Immature natural killer cell (primary cell): ENCODE measurements around the gene GORASP1. TPM values are rescaled to one million over a fixed set of nuclear protein-coding genes. Genes with fewer than 3 reads are reported as not detected.

Source experiments
- DNase-seq, 3 donors: peaks; one replicate each; pipeline ENCODE4 v3.0.0; 2022; ENCODE audit warnings: mixed read lengths in 1 of 3
- H3K27ac Mint-ChIP-seq, 6 donors: one replicate each; pipeline ENCODE4 v1.8.0; 2020; ENCODE audit warnings: mixed read lengths in 6 of 6, mild to moderate bottlenecking in 5 of 6, inconsistent platforms in 4 of 6, moderate library complexity in 3 of 6
- H3K27me3 Mint-ChIP-seq, 3 donors: one replicate each; pipeline ENCODE4 v1.8.0; 2020 to 2021; ENCODE audit warnings: low read depth in 3 of 3, mild to moderate bottlenecking in 3 of 3, mixed read lengths in 3 of 3, moderate library complexity in 3 of 3, inconsistent platforms in 1 of 3
- H3K36me3 Mint-ChIP-seq, 3 donors: one replicate each; pipeline ENCODE4 v1.8.0; 2020; ENCODE audit warnings: mixed read lengths in 3 of 3, inconsistent platforms in 2 of 3, mild to moderate bottlenecking in 2 of 3
- H3K4me1 Mint-ChIP-seq, 2 donors: one replicate each; pipeline ENCODE4 v1.8.0; 2020; ENCODE audit warnings: inconsistent platforms in 2 of 2, mild to moderate bottlenecking in 2 of 2, mixed read lengths in 2 of 2, moderate library complexity in 1 of 2
- H3K4me3 Mint-ChIP-seq, 5 donors: one replicate each; pipeline ENCODE4 v1.8.0; 2020; ENCODE audit warnings: mild to moderate bottlenecking in 5 of 5, mixed read lengths in 5 of 5, inconsistent platforms in 3 of 5, moderate library complexity in 3 of 5
- H3K9me3 Mint-ChIP-seq, 6 donors: one replicate each; pipeline ENCODE4 v1.8.0; 2020; ENCODE audit warnings: mild to moderate bottlenecking in 6 of 6, mixed read lengths in 6 of 6, inconsistent platforms in 4 of 6, moderate library complexity in 3 of 6
- polyA plus RNA-seq, 3 donors: library from polyadenylated mRNA; unstranded; fragments of 300-500 nt; fragmentation: Illumina TruSeq; gene quantifications; one replicate each; pipeline ENCODE4 v1.2.3, GENCODE V29; 2021

Gene GORASP1
- polyA plus RNA-seq, 3 donors from 2014 or later: 5.3 to 7.8 (median 5.4) TPM

- Mint-ChIP-seq H3K9me3 (no peaks in the 10 kb centered on the region), H3K36me3 (peaks cover 6 to 16% (median 13%) of the 10 kb centered on the region in 3 donors)
Observed at GRCh38 chr3:39099738-39100499, 7.5 kb downstream of the GORASP1 start.

GRCh38 chr3:39099242-39099641 lies 8.2 kb downstream of the GORASP1 start:
- peaks cover 13 to 23% (median 18%) of the 10 kb centered on the region in 3 donors for H3K36me3 Mint-ChIP-seq
- H3K27me3 Mint-ChIP-seq: peaks cover 0 to 3% (median 0%) of the 10 kb centered on the region in 3 donors
- no peak overlapping the region for H3K27ac Mint-ChIP-seq
- H3K4me3 Mint-ChIP-seq: no peak overlapping the region
- H3K9me3 Mint-ChIP-seq: no peaks in the 10 kb centered on the region
- H3K4me1 Mint-ChIP-seq: peaks cover 0 to 6% of the 10 kb centered on the region in 2 donors
- no peak for DNase-seq

More at GRCh38 chr3:39099738-39100499, 7.5 kb downstream of the GORASP1 start:
- no peak overlapping the region for H3K27ac Mint-ChIP-seq
- peaks cover 0 to 4% (median 0%) of the 10 kb centered on the region in 3 donors for H3K27me3 Mint-ChIP-seq
- peaks cover 0 to 6% of the 10 kb centered on the region in 2 donors for H3K4me1 Mint-ChIP-seq
- H3K4me3 Mint-ChIP-seq: no peak overlapping the region
- no peak for DNase-seq

- peaks cover 19 to 30% (median 25%) of the 10 kb centered on the region in 3 donors for H3K36me3 Mint-ChIP-seq
- no peak overlapping the region for H3K27ac Mint-ChIP-seq
- peaks cover 0 to 5% (median 0%) of the 10 kb centered on the region in 3 donors for H3K27me3 Mint-ChIP-seq
- no peaks in the 10 kb centered on the region for H3K9me3 Mint-ChIP-seq
- H3K4me3 Mint-ChIP-seq: no peak overlapping the region
- no peak for DNase-seq
- H3K4me1 Mint-ChIP-seq: peaks cover 0 to 6% of the 10 kb centered on the region in 2 donors
Observed at GRCh38 chr3:39098473-39099000, 8.9 kb downstream of the GORASP1 start.

GRCh38 chr3:39097716-39098472 lies 9.5 kb downstream of the GORASP1 start:
- peaks cover 19 to 33% (median 26%) of the 10 kb centered on the region in 3 donors for H3K36me3 Mint-ChIP-seq
- H3K4me1 Mint-ChIP-seq: peaks cover 0 to 6% of the 10 kb centered on the region in 2 donors
- peaks cover 0 to 5% (median 0%) of the 10 kb centered on the region in 3 donors for H3K27me3 Mint-ChIP-seq
- H3K4me3 Mint-ChIP-seq: no peak overlapping the region
- H3K9me3 Mint-ChIP-seq: no peaks in the 10 kb centered on the region
- no peak overlapping the region for H3K27ac Mint-ChIP-seq
- no peak for DNase-seq

- peaks cover 0 to 6% of the 10 kb centered on the region in 2 donors for H3K4me1 Mint-ChIP-seq
- H3K27me3 Mint-ChIP-seq: peaks cover 0 to 5% (median 0%) of the 10 kb centered on the region in 3 donors
- no peak for DNase-seq
- H3K9me3 Mint-ChIP-seq: no peaks in the 10 kb centered on the region
- peaks cover 24 to 41% (median 31%) of the 10 kb centered on the region in 3 donors for H3K36me3 Mint-ChIP-seq
- H3K4me3 Mint-ChIP-seq: no peak overlapping the region
- no peak overlapping the region for H3K27ac Mint-ChIP-seq
Observed at GRCh38 chr3:39096775-39097174, 10.7 kb downstream of the GORASP1 start.

GRCh38 chr3:39095778-39096177 lies 11.6 kb downstream of the GORASP1 start:
- Mint-ChIP-seq H3K9me3 (no peaks in the 10 kb centered on the region), H3K36me3 (peaks cover 28 to 42% (median 31%) of the 10 kb centered on the region in 3 donors), H3K27me3 (peaks cover 0 to 5% (median 0%) of the 10 kb centered on the region in 3 donors), H3K27ac (no peak overlapping the region), H3K4me1 (no peaks in the 10 kb centered on the region), H3K4me3 (no peak overlapping the region)
- no peak for DNase-seq

GRCh38 chr3:39094851-39095677 lies 12.4 kb downstream of the GORASP1 start:
- H3K4me1 Mint-ChIP-seq: no peaks in the 10 kb centered on the region
- no peak overlapping the region for H3K27ac Mint-ChIP-seq
- H3K9me3 Mint-ChIP-seq: no peaks in the 10 kb centered on the region
- H3K27me3 Mint-ChIP-seq: peaks cover 0 to 5% (median 0%) of the 10 kb centered on the region in 3 donors
- peaks cover 29 to 49% (median 37%) of the 10 kb centered on the region in 3 donors for H3K36me3 Mint-ChIP-seq
- DNase-seq: no peak
- no peak overlapping the region for H3K4me3 Mint-ChIP-seq

- Mint-ChIP-seq H3K4me3 (no peak overlapping the region), H3K9me3 (no peaks in the 10 kb centered on the region), H3K27ac (peak overlapping the region in 1 of 6 donors; percentile 30), H3K4me1 (no peaks in the 10 kb centered on the region), H3K36me3 (peaks cover 47 to 67% (median 54%) of the 10 kb centered on the region in 3 donors), H3K27me3 (peaks cover 0 to 2% (median 1%) of the 10 kb centered on the region in 3 donors)
- DNase-seq: no peak
Observed at GRCh38 chr3:39090922-39091321, 16.5 kb downstream of the GORASP1 start.

- no peak for DNase-seq
- Mint-ChIP-seq H3K9me3 (no peaks in the 10 kb centered on the region), H3K4me1 (no peaks in the 10 kb centered on the region), H3K27ac (peak overlapping the region in 1 of 6 donors; percentile 44), H3K4me3 (no peak overlapping the region), H3K36me3 (peaks cover 37 to 58% (median 37%) of the 10 kb centered on the region in 3 donors), H3K27me3 (peaks cover 0 to 2% (median 1%) of the 10 kb centered on the region in 3 donors)
Observed at GRCh38 chr3:39088889-39089288, 18.5 kb downstream of the GORASP1 start.

- Mint-ChIP-seq H3K4me3 (no peak overlapping the region), H3K27ac (peak overlapping the region in 1 of 6 donors; percentile 51), H3K9me3 (no peaks in the 10 kb centered on the region), H3K27me3 (peaks cover 0 to 2% (median 0%) of the 10 kb centered on the region in 3 donors), H3K4me1 (no peaks in the 10 kb centered on the region), H3K36me3 (peaks cover 35 to 57% (median 37%) of the 10 kb centered on the region in 3 donors)
- DNase-seq: no peak
Observed at GRCh38 chr3:39088456-39088855, 19.0 kb downstream of the GORASP1 start.

GRCh38 chr3:39086144-39086543 lies 21.3 kb downstream of the GORASP1 start:
- H3K27me3 Mint-ChIP-seq: peaks cover 0 to 3% (median 2%) of the 10 kb centered on the region in 3 donors
- no peaks in the 10 kb centered on the region for H3K4me1 Mint-ChIP-seq
- no peak overlapping the region for H3K4me3 Mint-ChIP-seq
- H3K27ac Mint-ChIP-seq: peak overlapping the region in 1 of 6 donors; percentile 32
- DNase-seq: no peak
- H3K36me3 Mint-ChIP-seq: peaks cover 42 to 58% (median 46%) of the 10 kb centered on the region in 3 donors
- no peaks in the 10 kb centered on the region for H3K9me3 Mint-ChIP-seq

- Mint-ChIP-seq H3K36me3 (peaks cover 36 to 44% (median 36%) of the 10 kb centered on the region in 3 donors), H3K27ac (peak overlapping the region in 1 of 6 donors; percentile 5), H3K9me3 (no peaks in the 10 kb centered on the region), H3K27me3 (peaks cover 0 to 3% (median 2%) of the 10 kb centered on the region in 3 donors), H3K4me3 (no peak overlapping the region), H3K4me1 (peaks cover 0 to 1% of the 10 kb centered on the region in 2 donors)
- DNase-seq: no peak
Observed at GRCh38 chr3:39082666-39083313, 24.6 kb downstream of the GORASP1 start.
